Measurements from ENCODE around the gene CACNA2D3.

CACNA2D3 gene

DNA sequence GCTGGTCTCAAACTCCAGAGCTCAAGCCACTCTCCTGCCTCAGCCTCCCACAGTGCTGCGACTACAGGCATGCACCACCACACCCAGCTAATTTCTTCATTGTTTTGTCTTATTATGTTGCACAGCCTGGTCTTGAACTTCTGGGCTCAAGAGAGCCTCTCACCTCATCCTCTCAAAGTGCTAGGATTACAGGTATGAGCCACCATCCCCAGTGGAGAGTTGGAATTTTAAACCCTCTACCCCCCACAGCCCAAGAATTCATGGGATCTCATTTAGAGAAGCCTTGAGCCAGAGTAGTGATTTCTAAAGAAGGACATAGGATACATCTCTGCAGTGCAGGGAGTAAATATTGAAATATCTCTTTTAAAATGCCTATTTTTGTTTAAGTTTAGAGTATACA, 221.1 kb downstream of the CACNA2D3 start:
- TF ChIP-seq SPI1 (IDR thresholded peaks at IDR 0.05; ENCODE audit: low read depth, low read length) (no peak), POLR2AphosphoS5 (IDR thresholded peaks at IDR 0.05; ENCODE audit: low read depth, low read length) (no peak), POU2F2 (IDR thresholded peaks at IDR 0.05; ENCODE audit: low read depth, low read length) (no peak), POLR2A (IDR thresholded peaks at IDR 0.05; ENCODE audit: low read depth, low read length) (no peak), PAX5 (IDR thresholded peaks at IDR 0.05; ENCODE audit: insufficient read depth, low read length, severe bottlenecking) (no peak), TAF1 (IDR thresholded peaks at IDR 0.05; ENCODE audit: low read depth, low read length) (no peak)
- DNase-seq (ENCODE audit: insufficient read length, low spot score): no peak
- no peak for FAIRE-seq

DNA sequence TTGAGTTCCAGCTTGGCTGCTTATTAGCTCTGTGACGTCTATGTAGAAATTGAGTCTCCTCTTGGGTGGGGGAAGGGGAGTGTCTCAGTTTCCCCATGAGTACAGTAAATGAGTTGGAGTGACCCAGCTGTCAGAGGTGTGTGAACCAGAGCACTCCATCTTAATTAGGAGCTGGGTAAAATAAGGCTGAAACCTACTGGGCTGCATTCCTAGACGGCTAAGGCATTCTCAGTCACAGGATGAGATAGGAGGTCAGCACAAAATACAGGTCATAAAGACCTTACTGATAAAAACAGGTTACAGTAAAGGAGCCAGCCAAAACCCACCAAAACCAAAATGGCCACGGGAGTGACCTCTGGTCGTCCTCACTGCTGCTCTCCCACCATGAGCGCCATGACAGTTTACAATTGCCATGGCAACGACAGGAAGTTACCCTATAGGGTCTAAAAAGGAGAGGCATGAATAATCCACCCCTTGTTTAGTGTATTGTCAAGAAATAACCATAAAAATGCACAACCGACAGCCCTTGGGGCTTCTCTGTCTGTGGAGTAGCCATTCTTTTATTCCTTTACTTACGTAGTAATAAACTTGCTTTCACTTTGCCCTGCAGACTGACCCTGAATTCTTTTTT, 222.4 kb downstream of the CACNA2D3 start:
- TF ChIP-seq POLR2AphosphoS5 (IDR thresholded peaks at IDR 0.05; ENCODE audit: low read depth, low read length) (no peak), PAX5 (IDR thresholded peaks at IDR 0.05; ENCODE audit: insufficient read depth, low read length, severe bottlenecking) (no peak), POU2F2 (IDR thresholded peaks at IDR 0.05; ENCODE audit: low read depth, low read length) (no peak), TAF1 (IDR thresholded peaks at IDR 0.05; ENCODE audit: low read depth, low read length) (no peak), POLR2A (IDR thresholded peaks at IDR 0.05; ENCODE audit: low read depth, low read length) (no peak), SPI1 (IDR thresholded peaks at IDR 0.05; ENCODE audit: low read depth, low read length) (no peak)
- FAIRE-seq (no peak), DNase-seq (ENCODE audit: insufficient read length, low spot score) (no peak)

DNA sequence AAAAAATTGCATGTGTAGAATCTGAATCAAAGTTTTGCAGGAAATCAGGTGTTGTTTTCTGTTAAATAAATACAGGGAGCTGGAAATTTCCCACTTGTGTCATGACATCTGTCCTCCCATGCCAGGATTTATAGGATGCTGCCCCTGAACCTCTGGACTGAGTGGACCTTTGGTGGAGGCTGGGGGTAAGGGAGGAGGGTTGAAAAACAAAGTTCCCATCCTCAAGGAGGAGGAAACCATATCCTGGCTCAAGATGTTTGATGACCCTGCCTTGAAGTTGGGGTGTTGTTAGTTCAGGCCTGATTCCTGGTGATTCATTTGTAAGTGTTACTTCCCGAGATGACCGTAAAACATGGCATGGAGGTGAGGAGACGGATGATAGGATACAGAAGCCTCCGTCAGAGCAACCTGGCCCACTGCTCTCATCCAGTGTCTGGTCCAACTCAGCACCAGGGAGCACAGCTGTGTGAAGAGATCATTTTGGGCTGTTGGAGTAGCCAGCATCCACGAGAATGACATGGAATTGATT, 223.6 kb downstream of the CACNA2D3 start:
- TF ChIP-seq TAF1 (IDR thresholded peaks at IDR 0.05; ENCODE audit: low read depth, low read length): no peak
- DNase-seq (ENCODE audit: insufficient read length, low spot score) (no peak), FAIRE-seq (no peak)

DNA sequence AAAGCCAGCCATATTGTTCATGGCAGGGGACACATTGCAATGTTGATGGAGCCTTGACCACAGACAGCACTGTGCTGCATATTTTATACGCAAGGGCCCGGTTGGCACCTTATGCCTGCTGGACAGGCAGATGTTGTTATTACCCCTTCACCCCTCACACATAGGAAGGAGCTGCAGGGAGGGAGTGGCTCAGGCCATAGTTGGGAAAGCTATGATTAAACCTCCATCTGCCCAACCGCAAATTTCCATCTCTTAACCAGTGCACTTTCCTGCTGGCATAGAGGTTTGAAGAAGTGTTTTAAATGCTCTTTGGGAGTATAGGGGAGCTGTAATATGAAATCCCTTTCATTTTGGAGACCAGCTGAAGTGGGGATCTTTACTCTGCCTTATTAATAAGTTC, 224.7 kb downstream of the CACNA2D3 start:
- FAIRE-seq: no peak
- TF ChIP-seq PAX5 (IDR thresholded peaks at IDR 0.05; ENCODE audit: insufficient read depth, low read length, severe bottlenecking) (no peak), TAF1 (IDR thresholded peaks at IDR 0.05; ENCODE audit: low read depth, low read length) (no peak), SPI1 (IDR thresholded peaks at IDR 0.05; ENCODE audit: low read depth, low read length) (no peak), POLR2AphosphoS5 (IDR thresholded peaks at IDR 0.05; ENCODE audit: low read depth, low read length) (no peak), POU2F2 (IDR thresholded peaks at IDR 0.05; ENCODE audit: low read depth, low read length) (no peak), POLR2A (IDR thresholded peaks at IDR 0.05; ENCODE audit: low read depth, low read length) (no peak)
- DNase-seq (ENCODE audit: insufficient read length, low spot score): no peak

DNA sequence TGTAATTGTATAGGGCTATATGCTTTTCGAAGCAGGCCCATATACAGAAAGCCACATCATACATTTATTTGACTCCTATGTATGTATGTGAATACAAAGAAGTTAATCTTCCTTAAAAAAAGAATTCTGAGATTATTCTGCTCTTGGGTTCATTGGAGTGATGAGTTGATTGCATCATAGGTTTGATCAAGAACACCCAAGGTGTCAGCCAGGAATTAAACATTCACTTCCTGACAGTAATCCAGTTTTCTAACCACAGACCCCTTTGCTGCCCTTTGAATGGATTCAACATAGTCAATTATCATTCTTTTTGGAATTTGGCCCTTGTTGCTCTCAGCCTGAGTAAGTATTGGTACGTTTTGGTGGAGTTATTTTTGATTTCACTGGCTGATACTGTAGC, 225.6 kb downstream of the CACNA2D3 start:
- TF ChIP-seq PAX5 (IDR thresholded peaks at IDR 0.05; ENCODE audit: insufficient read depth, low read length, severe bottlenecking) (no peak), TAF1 (IDR thresholded peaks at IDR 0.05; ENCODE audit: low read depth, low read length) (no peak), SPI1 (IDR thresholded peaks at IDR 0.05; ENCODE audit: low read depth, low read length) (no peak), POLR2A (IDR thresholded peaks at IDR 0.05; ENCODE audit: low read depth, low read length) (no peak), POLR2AphosphoS5 (IDR thresholded peaks at IDR 0.05; ENCODE audit: low read depth, low read length) (no peak), POU2F2 (IDR thresholded peaks at IDR 0.05; ENCODE audit: low read depth, low read length) (no peak)
- DNase-seq (ENCODE audit: insufficient read length, low spot score): no peak
- FAIRE-seq: no peak

DNA sequence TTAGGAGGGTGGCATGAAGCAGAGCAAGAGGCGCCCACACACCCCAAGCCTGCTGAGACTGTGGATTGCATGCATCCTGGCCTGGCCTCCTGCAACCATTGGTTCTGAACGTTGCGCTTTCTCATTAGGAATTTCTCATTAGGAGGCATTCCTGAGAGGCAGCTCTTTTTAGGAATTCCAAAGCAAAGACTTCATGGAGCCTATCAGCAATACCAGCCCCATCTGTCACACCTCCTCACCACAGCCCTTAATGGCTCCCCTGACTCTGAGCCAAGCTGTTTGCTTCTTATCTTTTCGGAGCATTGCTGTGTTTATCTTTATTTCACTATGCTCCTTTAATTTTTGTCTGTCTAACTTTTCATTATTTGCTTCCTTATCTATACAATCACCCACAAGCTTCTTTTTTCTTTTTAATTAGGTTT, 226.9 kb downstream of the CACNA2D3 start:
- DNase-seq (ENCODE audit: insufficient read length, low spot score) (no peak), FAIRE-seq (no peak)
- TF ChIP-seq POLR2A (IDR thresholded peaks at IDR 0.05; ENCODE audit: low read depth, low read length) (no peak), TAF1 (IDR thresholded peaks at IDR 0.05; ENCODE audit: low read depth, low read length) (no peak), SPI1 (IDR thresholded peaks at IDR 0.05; ENCODE audit: low read depth, low read length) (no peak), PAX5 (IDR thresholded peaks at IDR 0.05; ENCODE audit: insufficient read depth, low read length, severe bottlenecking) (no peak), POLR2AphosphoS5 (IDR thresholded peaks at IDR 0.05; ENCODE audit: low read depth, low read length) (no peak), POU2F2 (IDR thresholded peaks at IDR 0.05; ENCODE audit: low read depth, low read length) (no peak)

DNA sequence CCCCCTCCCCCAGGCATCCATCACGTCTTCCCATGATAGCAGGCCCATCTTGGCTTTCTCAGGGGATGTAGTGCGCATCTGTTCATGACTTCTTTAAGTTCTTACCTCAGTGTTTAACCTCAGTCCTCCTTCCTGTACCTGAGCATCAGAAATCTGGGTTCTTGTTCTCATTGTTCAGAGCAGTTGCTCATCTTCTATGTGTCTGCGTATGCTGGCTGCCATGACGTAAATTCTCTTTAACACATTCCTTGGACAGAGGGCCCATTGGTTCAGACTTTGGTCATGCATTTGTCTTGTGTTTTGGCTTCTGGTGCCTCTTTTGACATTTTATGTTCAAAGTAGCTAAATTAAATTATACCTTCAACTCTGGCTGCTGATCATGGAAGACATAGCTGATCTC, 227.3 kb downstream of the CACNA2D3 start:
- TF ChIP-seq TAF1 (IDR thresholded peaks at IDR 0.05; ENCODE audit: low read depth, low read length): no peak
- TF ChIP-seq SPI1 (IDR thresholded peaks at IDR 0.05; ENCODE audit: low read depth, low read length): no peak
- TF ChIP-seq POLR2A (IDR thresholded peaks at IDR 0.05; ENCODE audit: low read depth, low read length): no peak
- TF ChIP-seq PAX5 (IDR thresholded peaks at IDR 0.05; ENCODE audit: insufficient read depth, low read length, severe bottlenecking): no peak
- no peak for TF ChIP-seq POLR2AphosphoS5 (IDR thresholded peaks at IDR 0.05; ENCODE audit: low read depth, low read length)
- no peak for TF ChIP-seq POU2F2 (IDR thresholded peaks at IDR 0.05; ENCODE audit: low read depth, low read length)
- DNase-seq (ENCODE audit: insufficient read length, low spot score) (no peak), FAIRE-seq (no peak)

DNA sequence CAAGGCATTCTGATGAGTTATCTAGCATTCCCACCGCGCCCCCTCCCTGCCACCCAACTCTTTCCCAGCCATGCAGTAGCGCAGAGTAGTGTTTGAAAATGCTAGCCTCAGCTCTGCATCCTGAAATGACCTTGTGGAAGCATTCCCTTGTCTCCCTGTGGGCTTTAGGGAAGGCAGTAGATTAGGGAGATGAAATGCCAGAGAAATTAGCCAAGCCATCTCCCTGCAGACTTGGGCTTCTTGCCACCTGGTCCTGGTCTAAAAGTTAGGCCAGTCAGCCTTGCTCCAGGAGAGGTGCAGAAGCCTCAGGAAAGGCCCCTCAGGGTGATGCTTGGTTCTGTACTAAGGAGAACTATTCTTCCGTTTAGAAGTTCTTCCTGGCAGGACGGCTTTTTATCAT, 231.2 kb downstream of the CACNA2D3 start:
- FAIRE-seq (no peak), DNase-seq (ENCODE audit: insufficient read length, low spot score) (no peak)
- TF ChIP-seq PAX5 (IDR thresholded peaks at IDR 0.05; ENCODE audit: insufficient read depth, low read length, severe bottlenecking) (no peak), POLR2A (IDR thresholded peaks at IDR 0.05; ENCODE audit: low read depth, low read length) (no peak), POU2F2 (IDR thresholded peaks at IDR 0.05; ENCODE audit: low read depth, low read length) (no peak), SPI1 (IDR thresholded peaks at IDR 0.05; ENCODE audit: low read depth, low read length) (no peak), POLR2AphosphoS5 (IDR thresholded peaks at IDR 0.05; ENCODE audit: low read depth, low read length) (no peak), TAF1 (IDR thresholded peaks at IDR 0.05; ENCODE audit: low read depth, low read length) (no peak)

DNA sequence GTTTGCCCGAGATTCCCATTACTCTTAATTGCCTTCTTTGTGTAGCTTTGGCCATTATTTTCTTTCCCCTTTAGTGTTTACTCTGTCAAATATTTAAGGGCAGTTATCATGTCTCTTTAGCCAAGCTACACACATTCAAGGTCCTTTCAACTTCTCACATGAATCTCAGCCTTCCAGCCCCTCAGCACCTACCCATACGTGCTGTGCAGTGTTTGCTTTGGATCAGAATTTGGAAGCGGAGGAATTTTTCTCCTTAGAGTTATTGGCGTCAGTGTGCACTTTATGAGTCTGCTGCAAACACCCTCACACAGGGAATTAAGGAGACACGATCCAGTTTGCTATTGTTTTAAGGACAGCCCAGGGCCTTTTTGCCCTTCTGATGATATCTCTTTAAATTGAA, 231.6 kb downstream of the CACNA2D3 start:
- no peak for TF ChIP-seq SPI1 (IDR thresholded peaks at IDR 0.05; ENCODE audit: low read depth, low read length)
- TF ChIP-seq PAX5 (IDR thresholded peaks at IDR 0.05; ENCODE audit: insufficient read depth, low read length, severe bottlenecking): no peak
- TF ChIP-seq POLR2A (IDR thresholded peaks at IDR 0.05; ENCODE audit: low read depth, low read length): no peak
- no peak for TF ChIP-seq POU2F2 (IDR thresholded peaks at IDR 0.05; ENCODE audit: low read depth, low read length)
- TF ChIP-seq POLR2AphosphoS5 (IDR thresholded peaks at IDR 0.05; ENCODE audit: low read depth, low read length): no peak
- no peak for TF ChIP-seq TAF1 (IDR thresholded peaks at IDR 0.05; ENCODE audit: low read depth, low read length)
- FAIRE-seq (no peak), DNase-seq (ENCODE audit: insufficient read length, low spot score) (no peak)

DNA sequence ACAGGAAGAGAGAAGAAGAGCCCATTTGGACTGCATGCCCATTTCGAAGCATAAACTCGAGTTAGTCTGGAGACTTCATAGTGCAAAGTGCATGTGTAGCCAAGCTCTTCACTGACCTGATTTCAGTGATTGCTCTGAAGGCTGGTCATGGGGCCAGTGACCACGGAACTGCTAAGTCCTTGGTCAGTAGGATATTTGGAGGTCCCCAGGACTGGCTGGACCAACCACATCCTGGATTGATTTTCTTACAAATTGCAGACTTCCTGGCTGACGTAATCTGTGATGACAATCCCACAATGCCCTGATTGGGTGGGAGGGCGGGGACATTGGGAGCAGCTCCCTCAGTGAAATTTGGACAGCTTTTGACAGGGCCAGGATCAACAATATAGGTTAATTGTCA, 233.4 kb downstream of the CACNA2D3 start:
- TF ChIP-seq PAX5 (IDR thresholded peaks at IDR 0.05; ENCODE audit: insufficient read depth, low read length, severe bottlenecking): no peak
- TF ChIP-seq POU2F2 (IDR thresholded peaks at IDR 0.05; ENCODE audit: low read depth, low read length): no peak
- no peak for TF ChIP-seq SPI1 (IDR thresholded peaks at IDR 0.05; ENCODE audit: low read depth, low read length)
- no peak for TF ChIP-seq TAF1 (IDR thresholded peaks at IDR 0.05; ENCODE audit: low read depth, low read length)
- no peak for TF ChIP-seq POLR2A (IDR thresholded peaks at IDR 0.05; ENCODE audit: low read depth, low read length)
- no peak for TF ChIP-seq POLR2AphosphoS5 (IDR thresholded peaks at IDR 0.05; ENCODE audit: low read depth, low read length)
- FAIRE-seq (no peak), DNase-seq (ENCODE audit: insufficient read length, low spot score) (no peak)

All from GM12891 (cell line).